Measurements from ENCODE around the gene EFCAB8.

Gene EFCAB8

DNA sequence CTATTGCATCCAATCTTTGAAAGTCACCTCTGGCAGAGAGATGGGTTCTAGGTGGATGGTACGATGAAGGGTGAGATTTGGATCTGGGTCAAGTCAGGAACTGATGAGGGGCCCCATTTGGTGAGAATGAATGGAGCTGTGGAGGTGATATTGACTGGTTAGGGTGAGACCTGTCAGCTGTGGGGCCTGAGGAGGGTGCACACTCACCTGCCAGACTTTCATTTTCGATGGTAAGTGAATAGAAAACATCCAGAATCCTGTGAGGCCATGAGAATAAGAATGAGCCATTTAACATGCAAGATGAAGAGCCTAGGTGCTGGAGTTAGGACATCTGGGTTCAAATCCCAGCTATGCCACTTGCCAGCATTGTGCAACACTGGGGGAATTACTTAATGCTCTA is 138.7 kb downstream of the EFCAB8 start:
- peak overlapping the region; percentile 43; the same call in 1 of the 2 replicates for H3K27ac ChIP-seq (ENCODE audit: low read length)
- H3K4me3 ChIP-seq (ENCODE audit: low read length) = no peak overlapping the region

GRCh38 chr20:32999603-33000250 is 141.0 kb downstream of the EFCAB8 start:
- 0 out of 2 replicates have a peak, but pooled peaks cover 7% of the 10 kb centered on the region for H3F3A ChIP-seq (ENCODE audit: insufficient read depth, low read length)
- no peak overlapping the region for H3K4me2 ChIP-seq (ENCODE audit: low read depth, low read length)
- H3K79me2 ChIP-seq (ENCODE audit: low read length) = no peaks in the 10 kb centered on the region
- no peak overlapping the region for H2AFZ ChIP-seq (ENCODE audit: low read length)
- H3K27ac ChIP-seq (ENCODE audit: low read length) = no peak overlapping the region
- H3K4me3 ChIP-seq (ENCODE audit: low read length) = no peak overlapping the region
- H3K9me3 ChIP-seq (replicated peaks; ENCODE audit: insufficient read depth, low read length) = no peaks in the 10 kb centered on the region
- no peak for DNase-seq
- no peaks in the 10 kb centered on the region for H3K9me2 ChIP-seq (replicated peaks; ENCODE audit: insufficient read depth, low read length)
- 0 out of 2 replicates have a peak, but pooled peaks cover 5% of the 10 kb centered on the region for H3K27me3 ChIP-seq (replicated peaks; ENCODE audit: insufficient read depth, low read length)
- no peaks in the 10 kb centered on the region for H3K36me3 ChIP-seq (replicated peaks; ENCODE audit: insufficient read depth, low read length)
- TF ChIP-seq EZH2 (optimal IDR thresholded peaks at IDR 0.05; ENCODE audit: low read depth, low read length) = no peak
- TF ChIP-seq EZH2phosphoT487 (IDR thresholded peaks at IDR 0.05; ENCODE audit: low read length) = no peak
- TF ChIP-seq, protein P1, sequence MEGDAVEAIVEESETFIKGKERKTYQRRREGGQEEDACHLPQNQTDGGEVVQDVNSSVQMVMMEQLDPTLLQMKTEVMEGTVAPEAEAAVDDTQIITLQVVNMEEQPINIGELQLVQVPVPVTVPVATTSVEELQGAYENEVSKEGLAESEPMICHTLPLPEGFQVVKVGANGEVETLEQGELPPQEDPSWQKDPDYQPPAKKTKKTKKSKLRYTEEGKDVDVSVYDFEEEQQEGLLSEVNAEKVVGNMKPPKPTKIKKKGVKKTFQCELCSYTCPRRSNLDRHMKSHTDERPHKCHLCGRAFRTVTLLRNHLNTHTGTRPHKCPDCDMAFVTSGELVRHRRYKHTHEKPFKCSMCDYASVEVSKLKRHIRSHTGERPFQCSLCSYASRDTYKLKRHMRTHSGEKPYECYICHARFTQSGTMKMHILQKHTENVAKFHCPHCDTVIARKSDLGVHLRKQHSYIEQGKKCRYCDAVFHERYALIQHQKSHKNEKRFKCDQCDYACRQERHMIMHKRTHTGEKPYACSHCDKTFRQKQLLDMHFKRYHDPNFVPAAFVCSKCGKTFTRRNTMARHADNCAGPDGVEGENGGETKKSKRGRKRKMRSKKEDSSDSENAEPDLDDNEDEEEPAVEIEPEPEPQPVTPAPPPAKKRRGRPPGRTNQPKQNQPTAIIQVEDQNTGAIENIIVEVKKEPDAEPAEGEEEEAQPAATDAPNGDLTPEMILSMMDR (IDR thresholded peaks at IDR 0.05; ENCODE audit: low read length) = no peak
- H3K4me1 ChIP-seq (ENCODE audit: low read length) = peaks cover 14% of the 10 kb centered on the region
- H3K9ac ChIP-seq (ENCODE audit: low read length) = no peak overlapping the region
- H4K20me1 ChIP-seq (ENCODE audit: insufficient read depth, low read length) = no peaks in the 10 kb centered on the region

More for the DNA sequence above, 138.7 kb downstream of the EFCAB8 start:
- no peaks in the 10 kb centered on the region for H3K27me3 ChIP-seq (replicated peaks; ENCODE audit: insufficient read depth, low read length)
- no peaks in the 10 kb centered on the region for H3K36me3 ChIP-seq (replicated peaks; ENCODE audit: insufficient read depth, low read length)
- peak overlapping the region; percentile 42 for H3K4me2 ChIP-seq (ENCODE audit: low read depth, low read length)
- no peaks in the 10 kb centered on the region for H3K79me2 ChIP-seq (ENCODE audit: low read length)
- no peaks in the 10 kb centered on the region for H3K9me3 ChIP-seq (replicated peaks; ENCODE audit: insufficient read depth, low read length)
- H4K20me1 ChIP-seq (ENCODE audit: insufficient read depth, low read length) = no peaks in the 10 kb centered on the region
- no peaks in the 10 kb centered on the region for H3K9me2 ChIP-seq (replicated peaks; ENCODE audit: insufficient read depth, low read length)
- peak; percentile 66 for DNase-seq
- peak overlapping the region; percentile 31 for H2AFZ ChIP-seq (ENCODE audit: low read length)
- 0 out of 2 replicates have a peak, but pooled peaks cover 7% of the 10 kb centered on the region for H3F3A ChIP-seq (ENCODE audit: insufficient read depth, low read length)
- TF ChIP-seq EZH2phosphoT487 (IDR thresholded peaks at IDR 0.05; ENCODE audit: low read length) = no peak
- TF ChIP-seq, protein P1 (IDR thresholded peaks at IDR 0.05; ENCODE audit: low read length) = no peak
- no peak for TF ChIP-seq EZH2 (optimal IDR thresholded peaks at IDR 0.05; ENCODE audit: low read depth, low read length)
- no peak overlapping the region; the same call in 1 of the 2 replicates for H3K9ac ChIP-seq (ENCODE audit: low read length)
- H3K4me1 ChIP-seq (ENCODE audit: low read length) = peaks cover 14% of the 10 kb centered on the region

GRCh38 chr20:33000802-33001466 is 142.2 kb downstream of the EFCAB8 start:
- no peak for DNase-seq
- Histone ChIP-seq H3K27me3 (replicated peaks; ENCODE audit: insufficient read depth, low read length) (0 out of 2 replicates have a peak, but pooled peaks cover 5% of the 10 kb centered on the region), H3K9ac (ENCODE audit: low read length) (no peak overlapping the region)

More at GRCh38 chr20:33000802-33001466, 142.2 kb downstream of the EFCAB8 start:
- Histone ChIP-seq H3K79me2 (ENCODE audit: low read length) (no peaks in the 10 kb centered on the region), H2AFZ (ENCODE audit: low read length) (no peak overlapping the region), H4K20me1 (ENCODE audit: insufficient read depth, low read length) (no peaks in the 10 kb centered on the region), H3K36me3 (replicated peaks; ENCODE audit: insufficient read depth, low read length) (no peaks in the 10 kb centered on the region), H3F3A (ENCODE audit: insufficient read depth, low read length) (0 out of 2 replicates have a peak, but pooled peaks cover 7% of the 10 kb centered on the region), H3K27ac (ENCODE audit: low read length) (no peak overlapping the region), H3K9me3 (replicated peaks; ENCODE audit: insufficient read depth, low read length) (no peaks in the 10 kb centered on the region), H3K4me3 (ENCODE audit: low read length) (no peak overlapping the region), H3K9me2 (replicated peaks; ENCODE audit: insufficient read depth, low read length) (no peaks in the 10 kb centered on the region), H3K4me1 (ENCODE audit: low read length) (peaks cover 14% of the 10 kb centered on the region), H3K4me2 (ENCODE audit: low read depth, low read length) (no peak overlapping the region)
- TF ChIP-seq EZH2 (optimal IDR thresholded peaks at IDR 0.05; ENCODE audit: low read depth, low read length) (no peak), EZH2phosphoT487 (IDR thresholded peaks at IDR 0.05; ENCODE audit: low read length) (no peak)
- TF ChIP-seq, protein P1 (IDR thresholded peaks at IDR 0.05; ENCODE audit: low read length) = no peak
